K562 (cell line): ENCODE measurements around the gene MIDN. TPM values are rescaled to one million over a fixed set of nuclear protein-coding genes. Genes with fewer than 3 reads are reported as not detected.

ENCODE experiments used
- BCLAF1 ChIP-seq, 2 experiments: fragments of 450-650 bp in 1 of 2; IDR thresholded peaks; 2 replicates each; pipeline ENCODE4 v1.6.1; 2011 to 2017; ENCODE audit warnings: low read depth in 2 of 2, antibody characterized with exemption in 1 of 2, borderline replicate concordance in 1 of 2, low read length in 1 of 2, mild to moderate bottlenecking in 1 of 2, mixed read lengths in 1 of 2; ENCODE audit not compliant: control insufficient read depth in 1 of 2
- C11orf30 ChIP-seq: fragments of 450-650 bp; IDR thresholded peaks from 2 replicates; pipeline ENCODE4 v1.6.1; 2016; ENCODE audit warnings: low read depth, mild to moderate bottlenecking
- E2F8 ChIP-seq: fragments of 450-650 bp; IDR thresholded peaks from 2 replicates; pipeline ENCODE4 v1.7.1; 2018; ENCODE audit warnings: mild to moderate bottlenecking, low read depth; ENCODE audit not compliant: partially characterized antibody
- GTF2A2 ChIP-seq: IDR thresholded peaks from 2 replicates; pipeline ENCODE4 v1.6.1; 2016; ENCODE audit warnings: mild to moderate bottlenecking, missing genetic modification characterization, missing compliant biosample characterization
- HNRNPLL ChIP-seq: fragments of 200-400 bp; formaldehyde crosslinking; IDR thresholded peaks from 2 replicates; pipeline ENCODE4 v1.6.1; 2017; ENCODE audit warnings: low read length, low read depth, mild to moderate bottlenecking; ENCODE audit not compliant: poor library complexity, severe bottlenecking
- IRF2 ChIP-seq: sonication (generic); formaldehyde crosslinking; IDR thresholded peaks from 2 replicates; pipeline ENCODE4 v1.8.1; 2022; ENCODE audit warnings: mild to moderate bottlenecking, missing genetic modification reagents
- MYC ChIP-seq, 2 experiments: fragments of 250-450 bp in 1 of 2; sonication (Bioruptor Pico) in 1 of 2; IDR thresholded peaks; 2 replicates each; pipeline versions ENCODE4 v1.5.1 to v1.6.1; 2012 to 2021; ENCODE audit warnings: low read depth in 2 of 2, borderline replicate concordance in 1 of 2, improper control_type of control experiment in 1 of 2, low read length in 1 of 2, mild to moderate bottlenecking in 1 of 2, moderate library complexity in 1 of 2
- POLR2B ChIP-seq: fragments of 450-650 bp; IDR thresholded peaks from 2 replicates; pipeline ENCODE4 v1.6.1; 2018; ENCODE audit warnings: low read depth; ENCODE audit not compliant: partially characterized antibody
- POLR2G ChIP-seq: fragments of 200-400 bp; formaldehyde crosslinking; IDR thresholded peaks from 2 replicates; pipeline ENCODE4 v1.6.1; 2017; ENCODE audit warnings: low read depth, mild to moderate bottlenecking, antibody characterized with exemption, low read length, moderate library complexity
- RFX1 ChIP-seq: fragments of 450-650 bp; IDR thresholded peaks from 2 replicates; pipeline ENCODE4 v1.6.1; 2016; ENCODE audit warnings: mild to moderate bottlenecking, moderate library complexity
- TAF7 ChIP-seq: fragments of 450-650 bp; IDR thresholded peaks from 2 replicates; pipeline ENCODE4 v1.6.1; 2016; ENCODE audit warnings: missing genetic modification characterization, missing compliant biosample characterization
- TCF3 ChIP-seq: sonication (generic); formaldehyde crosslinking; IDR thresholded peaks from 2 replicates; pipeline ENCODE4 v1.4.0; 2020; ENCODE audit warnings: mild to moderate bottlenecking, missing genetic modification reagents
- TCF7L2 ChIP-seq: fragments of 150-350 bp; IDR thresholded peaks from 2 replicates; pipeline ENCODE4 v1.6.1; 2016; ENCODE audit warnings: low read depth, mild to moderate bottlenecking, low read length, moderate library complexity
- TFAM ChIP-seq: fragments of 250-450 bp; sonication (Bioruptor Pico); conservative IDR thresholded peaks from 2 replicates; pipeline ENCODE4 v1.5.0; 2021; ENCODE audit warnings: mild to moderate bottlenecking, moderate library complexity
- ZBTB17 ChIP-seq: fragments of 450-650 bp; formaldehyde crosslinking; IDR thresholded peaks from 2 replicates; pipeline ENCODE4 v1.4.0; 2020; ENCODE audit warnings: mild to moderate bottlenecking
- ZNF280B ChIP-seq: fragments of 250-450 bp; sonication (Bioruptor Pico); IDR thresholded peaks from 2 replicates; pipeline ENCODE4 v1.5.1; 2021; ENCODE audit warnings: mild to moderate bottlenecking
- ZNF449 ChIP-seq: fragments of 250-450 bp; sonication (Bioruptor Pico); IDR thresholded peaks from 2 replicates; pipeline ENCODE4 v1.8.0; 2022; ENCODE audit warnings: moderate library complexity, mild to moderate bottlenecking, inconsistent platforms
- polyA plus RNA-seq, 8 experiments: library from polyadenylated mRNA; depleted of rRNA in 4 of 8; stranded (reverse) in 5 of 8; unstranded in 3 of 8; fragments of >200 nt; fragmentation: Nextera tagmentation in 2 of 8; fragmentation: Illumina TruSeq in 1 of 8; extraction: Ambion mirVana in 2 of 8; extraction: Trizol in 1 of 8; gene quantifications; 2 replicates each; pipeline versions ENCODE4 v1.2.1 to v1.2.3, GENCODE V29; 2011 to 2014; ENCODE audit warnings: inconsistent platforms in 1 of 8, missing spikeins in 1 of 8
- total RNA-seq, 7 experiments: library from RNA; depleted of rRNA in 6 of 7; stranded (reverse); fragments of >200 nt in 6 of 7; fragmentation: Illumina TruSeq in 2 of 7; extraction: Trizol in 2 of 7; gene quantifications; 2 replicates each; pipeline versions ENCODE4 v1.2.1 to v1.2.3, GENCODE V29; 2011 to 2021; ENCODE audit warnings: low replicate concordance in 1 of 7

The MIDN gene
- total and polyA plus RNA-seq, 9 of the 15 experiments (the other 6 are each of a cell fraction or from before 2014, with no cell fraction given) = 0.17 to 120 (median 10.1) TPM

- TF ChIP-seq BCLAF1 (IDR thresholded peaks at IDR 0.05; ENCODE audit: borderline replicate concordance in 1 of 2, control insufficient read depth in 1 of 2, low read depth in 2 of 2, low read length in 1 of 2) (no peak), TCF3 (no peak), E2F8 (no peak), MYC (IDR thresholded peaks at IDR 0.05; ENCODE audit: low read depth, low read length) (peak; percentile 10; the same call in 1 of the 2 replicates), MYC (CRISPR knock-in tag; IDR thresholded peaks at IDR 0.05; ENCODE audit: borderline replicate concordance, low read depth) (no peak), TCF7L2 (no peak), ZNF280B (no peak), ZBTB17 (0 out of 2 replicates have a peak, but pooled peaks have one; percentile 7), GTF2A2 (no peak), TFAM (CRISPR knock-in tag) (no peak), RFX1 (no peak), HNRNPLL (peak; percentile 93), IRF2 (no peak), TAF7 (tag) (no peak), ZNF449 (no peak), C11orf30 (no peak), POLR2G (peak; percentile 74), POLR2B (no peak)
Observed at GRCh38 chr19:1271528-1272422, 23.4 kb downstream of the MIDN start (continued).
